ENCODE results near the gene PRKAR1B. TPM values are rescaled to one million over a fixed set of nuclear protein-coding genes. Genes with fewer than 3 reads are reported as not detected.

The PRKAR1B gene
- total RNA-seq, 4 donors from 2014 or later = 7.3 to 15.6 (median 12.3) TPM

- no peaks in the 10 kb centered on the region for H3K27me3 ChIP-seq
- intact Hi-C loops (cut with DNase I) = no loop called here
- TF ChIP-seq POLR2A (IDR thresholded peaks at IDR 0.05) = no peak
- H3K4me3 ChIP-seq (replicated peaks in 1 of 3) = no peak overlapping the region
- H3K36me3 ChIP-seq = no peaks in the 10 kb centered on the region
- no peak overlapping the region for H3K27ac ChIP-seq
- WGBS, 2 donors = 80 to 81% methylated on average over 25 to 28 of the region's 28 CpGs
- peaks cover 0 to 11% of the 10 kb centered on the region in 2 donors for H3K4me1 ChIP-seq
- no peak for DNase-seq
- no peaks in the 10 kb centered on the region for H3K9me3 ChIP-seq
Measured at GRCh38 chr7:542131-542712, 184.9 kb downstream of the PRKAR1B start.

GRCh38 chr7:541661-542060 is 185.4 kb downstream of the PRKAR1B start:
- intact Hi-C loops (cut with DNase I) = no loop called here
- Histone ChIP-seq H3K4me1 (peaks cover 0 to 11% of the 10 kb centered on the region in 2 donors), H3K27me3 (no peaks in the 10 kb centered on the region), H3K36me3 (no peaks in the 10 kb centered on the region), H3K4me3 (replicated peaks in 1 of 3) (no peak overlapping the region), H3K27ac (no peak overlapping the region), H3K9me3 (no peaks in the 10 kb centered on the region)
- DNase-seq = no peak
- TF ChIP-seq POLR2A (IDR thresholded peaks at IDR 0.05) (no peak), CTCF (IDR thresholded peaks at IDR 0.05) (no peak)
- WGBS, 2 donors = 91 to 95% methylated on average over 14 to 17 of the region's 17 CpGs

GRCh38 chr7:540997-541396 is 186.1 kb downstream of the PRKAR1B start:
- no peaks in the 10 kb centered on the region for H3K9me3 ChIP-seq
- no CpG with 5 or more reads among the region's 12 CpGs for WGBS, 2 donors
- no peak overlapping the region for H3K27ac ChIP-seq
- no peak for DNase-seq
- no peak overlapping the region for H3K4me3 ChIP-seq (replicated peaks in 1 of 3)
- no peak for TF ChIP-seq POLR2A (IDR thresholded peaks at IDR 0.05)
- TF ChIP-seq CTCF (IDR thresholded peaks at IDR 0.05) = no peak
- intact Hi-C loops (cut with DNase I) = no loop called here
- no peaks in the 10 kb centered on the region for H3K36me3 ChIP-seq
- H3K27me3 ChIP-seq = no peaks in the 10 kb centered on the region
- peaks cover 0 to 11% of the 10 kb centered on the region in 2 donors for H3K4me1 ChIP-seq

GRCh38 chr7:540579-540978 is 186.5 kb downstream of the PRKAR1B start:
- no peaks in the 10 kb centered on the region for H3K27me3 ChIP-seq
- WGBS, 2 donors = 98% methylated on average over 11 to 14 of the region's 14 CpGs
- intact Hi-C loops (cut with DNase I) = no loop called here
- H3K27ac ChIP-seq = no peak overlapping the region
- no peak for TF ChIP-seq POLR2A (IDR thresholded peaks at IDR 0.05)
- TF ChIP-seq CTCF (IDR thresholded peaks at IDR 0.05) = no peak
- DNase-seq = no peak
- H3K4me3 ChIP-seq (replicated peaks in 1 of 3) = no peak overlapping the region
- peaks cover 0 to 11% of the 10 kb centered on the region in 2 donors for H3K4me1 ChIP-seq
- H3K36me3 ChIP-seq = no peaks in the 10 kb centered on the region
- H3K9me3 ChIP-seq = no peaks in the 10 kb centered on the region

GRCh38 chr7:539731-540411 is 187.2 kb downstream of the PRKAR1B start:
- H3K4me3 ChIP-seq (replicated peaks in 1 of 3) = no peak overlapping the region
- WGBS, 2 donors = 47 to 66% methylated on average over 9 to 13 of the region's 17 CpGs
- no peak overlapping the region for H3K27ac ChIP-seq
- H3K36me3 ChIP-seq = no peaks in the 10 kb centered on the region
- intact Hi-C loops (cut with DNase I) = no loop called here
- TF ChIP-seq POLR2A (IDR thresholded peaks at IDR 0.05) = no peak
- no peak for TF ChIP-seq CTCF (IDR thresholded peaks at IDR 0.05)
- H3K9me3 ChIP-seq = no peaks in the 10 kb centered on the region
- H3K4me1 ChIP-seq = peaks cover 0 to 11% of the 10 kb centered on the region in 2 donors
- H3K27me3 ChIP-seq = no peaks in the 10 kb centered on the region
- DNase-seq = no peak

All from thyroid gland (tissue), 4 donors.